ENCODE results near the gene RAB10. TPM values are rescaled to one million over a fixed set of nuclear protein-coding genes. Genes with fewer than 3 reads are reported as not detected.

RAB10 gene
- total RNA-seq, 1 donor from 2014 or later, result 238 TPM

DNA sequence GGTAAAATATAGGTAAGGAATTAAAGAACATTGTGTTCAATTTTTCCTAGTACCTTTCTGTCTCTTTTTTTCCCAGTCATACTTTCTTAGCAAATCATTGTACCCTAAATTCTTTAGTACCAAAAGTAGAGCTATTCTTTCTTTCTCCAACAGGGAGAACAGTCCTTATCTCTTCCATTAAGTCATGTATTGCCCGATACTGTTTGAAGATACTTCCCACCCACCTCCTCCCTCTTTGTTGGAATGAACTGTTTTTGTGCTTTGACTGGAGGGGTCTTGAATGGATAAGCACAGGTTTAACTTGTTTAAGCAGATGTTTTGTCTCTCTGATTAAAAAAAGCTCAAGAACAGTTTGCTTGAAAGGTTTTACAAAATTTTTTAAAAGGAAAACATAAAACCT is 41.3 kb downstream of the RAB10 start:
- Histone ChIP-seq H3K9me3 (ENCODE audit: low read depth) (peaks cover 3% of the 10 kb centered on the region), H3K36me3 (no peaks in the 10 kb centered on the region), H3F3A (ENCODE audit: low read depth) (peaks cover 25% of the 10 kb centered on the region), H4K20me1 (ENCODE audit: low read depth) (peaks cover 63% of the 10 kb centered on the region), H3K9ac (no peak overlapping the region), H3K4me3 (no peak overlapping the region), H3K79me2 (ENCODE audit: low read depth) (peaks cover 100% of the 10 kb centered on the region), H3K27me3 (no peaks in the 10 kb centered on the region), H2AFZ (replicated peaks) (no peak overlapping the region), H3K4me1 (peaks cover 26% of the 10 kb centered on the region), H3K4me2 (peak overlapping the region; percentile 33), H3K27ac (no peak overlapping the region)
- H3K4me1 Mint-ChIP-seq, result peaks cover 5% of the 10 kb centered on the region
- no peak for DNase-seq (ENCODE audit: low spot score)
- no peak overlapping the region for H3K4me3 Mint-ChIP-seq
- H3K27ac Mint-ChIP-seq, result no peak overlapping the region
- TF ChIP-seq CTCF (IDR thresholded peaks at IDR 0.05) (no peak), EZH2 (IDR thresholded peaks at IDR 0.05) (no peak), EZH2phosphoT487 (IDR thresholded peaks at IDR 0.05) (no peak)
- H3K27me3 Mint-ChIP-seq (ENCODE audit: insufficient read depth, low read depth), result no peaks in the 10 kb centered on the region
- H3K36me3 Mint-ChIP-seq, result peaks cover 25% of the 10 kb centered on the region
- peaks cover 18% of the 10 kb centered on the region for H3K9me3 Mint-ChIP-seq

- no peaks in the 10 kb centered on the region for H3K27me3 Mint-ChIP-seq (ENCODE audit: insufficient read depth, low read depth)
- H3K27ac Mint-ChIP-seq, result no peak overlapping the region
- H3K36me3 Mint-ChIP-seq, result peaks cover 31% of the 10 kb centered on the region
- Histone ChIP-seq H3K4me1 (peaks cover 26% of the 10 kb centered on the region), H2AFZ (replicated peaks) (no peak overlapping the region), H3K27me3 (no peaks in the 10 kb centered on the region), H3K9me3 (ENCODE audit: low read depth) (peaks cover 11% of the 10 kb centered on the region), H3K79me2 (ENCODE audit: low read depth) (peaks cover 100% of the 10 kb centered on the region), H3K27ac (no peak overlapping the region), H4K20me1 (ENCODE audit: low read depth) (peaks cover 53% of the 10 kb centered on the region), H3F3A (ENCODE audit: low read depth) (peaks cover 31% of the 10 kb centered on the region), H3K4me2 (no peak overlapping the region), H3K9ac (no peak overlapping the region), H3K4me3 (no peak overlapping the region), H3K36me3 (peaks cover 1% of the 10 kb centered on the region)
- no peak overlapping the region for H3K4me3 Mint-ChIP-seq
- peaks cover 5% of the 10 kb centered on the region for H3K4me1 Mint-ChIP-seq
- DNase-seq (ENCODE audit: low spot score), result no peak
- no peak for TF ChIP-seq EZH2phosphoT487 (IDR thresholded peaks at IDR 0.05)
- no peak for TF ChIP-seq CTCF (IDR thresholded peaks at IDR 0.05)
- TF ChIP-seq EZH2 (IDR thresholded peaks at IDR 0.05), result no peak
- H3K9me3 Mint-ChIP-seq, result peaks cover 27% of the 10 kb centered on the region
These were observed 42.2 kb downstream of the RAB10 start for GRCh38 chr2:26076001-26076587.

GRCh38 chr2:26077291-26077690 is 43.4 kb downstream of the RAB10 start:
- peaks cover 25% of the 10 kb centered on the region for H3F3A ChIP-seq (ENCODE audit: low read depth)
- no peak overlapping the region for H2AFZ ChIP-seq (replicated peaks)
- H3K27ac Mint-ChIP-seq, result no peak overlapping the region
- H3K27me3 Mint-ChIP-seq (ENCODE audit: insufficient read depth, low read depth), result no peaks in the 10 kb centered on the region
- peaks cover 8% of the 10 kb centered on the region for H3K36me3 ChIP-seq
- H3K9me3 ChIP-seq (ENCODE audit: low read depth), result peaks cover 14% of the 10 kb centered on the region
- H3K9me3 Mint-ChIP-seq, result peaks cover 36% of the 10 kb centered on the region
- H3K9ac ChIP-seq, result no peak overlapping the region
- H3K36me3 Mint-ChIP-seq, result peaks cover 39% of the 10 kb centered on the region
- peaks cover 26% of the 10 kb centered on the region for H3K4me1 ChIP-seq
- peaks cover 100% of the 10 kb centered on the region for H3K79me2 ChIP-seq (ENCODE audit: low read depth)
- H3K4me2 ChIP-seq, result no peak overlapping the region
- peaks cover 46% of the 10 kb centered on the region for H4K20me1 ChIP-seq (ENCODE audit: low read depth)
- H3K27me3 ChIP-seq, result no peaks in the 10 kb centered on the region
- peaks cover 5% of the 10 kb centered on the region for H3K4me1 Mint-ChIP-seq
- no peak overlapping the region for H3K27ac ChIP-seq
- no peak for TF ChIP-seq EZH2phosphoT487 (IDR thresholded peaks at IDR 0.05)
- TF ChIP-seq CTCF (IDR thresholded peaks at IDR 0.05), result no peak
- TF ChIP-seq EZH2 (IDR thresholded peaks at IDR 0.05), result no peak
- H3K4me3 Mint-ChIP-seq, result no peak overlapping the region
- DNase-seq (ENCODE audit: low spot score), result no peak
- H3K4me3 ChIP-seq, result no peak overlapping the region
